Posterior vena cava (tissue), 2 donors: ENCODE measurements around the gene PHF2. TPM values are rescaled to one million over a fixed set of nuclear protein-coding genes. Genes with fewer than 3 reads are reported as not detected.

Experiments
- DNase-seq: peaks from one replicate; pipeline ENCODE4 v3.0.0-alpha.2; 2020; ENCODE audit warnings: low spot score
- intact Hi-C, 2 donors: fragments of 100-400 bp; cut with DNase I; formaldehyde crosslinking; loops; one replicate each; pipeline versions ENCODE4 v1.14.1 to v1.14.2; 2022 to 2023
- total RNA-seq, 2 donors: library from RNA; stranded (reverse); fragmentation: NEBNext Ultra II Directional; extraction: Animal tissue kit (Norgen Biotek cat#: 25700); gene quantifications; one replicate each; pipeline ENCODE4 v1.2.1, GENCODE V29; 2021
- donor health status: DM: yes; HTN: yes; CAD: no.
- donor health status: DM: yes; HTN: yes; CAD: no.

Gene PHF2
- total RNA-seq, 2 donors from 2014 or later = 26.1 to 27.9 TPM

GRCh38 chr9:93680443-93681268 lies 104.3 kb downstream of the PHF2 start:
- no peak for DNase-seq
- intact Hi-C loops = loop anchor here (5.0 to 10.0 kb wide), 3 partner anchors 524 to 1242 kb away; no protein-coding TSS in a partner anchor

- intact Hi-C loops = loop anchor here (2.0 to 10.0 kb wide), 4 partner anchors 281 to 1241 kb away; no protein-coding TSS in a partner anchor
- DNase-seq = peak; percentile 75
Observed at GRCh38 chr9:93681269-93682154, 105.1 kb downstream of the PHF2 start.

GRCh38 chr9:93682155-93682968 lies 106.0 kb downstream of the PHF2 start:
- DNase-seq = peak; percentile 88

GRCh38 chr9:93683331-93684134 lies 107.1 kb downstream of the PHF2 start:
- DNase-seq = peak; percentile 68
- intact Hi-C loops = loop anchor here (2.0 to 10.0 kb wide), 4 partner anchors 279 to 1239 kb away; no protein-coding TSS in a partner anchor

More at GRCh38 chr9:93682155-93682968, 106.0 kb downstream of the PHF2 start:
- intact Hi-C loops = loop anchor here (2.0 to 10.0 kb wide), 4 partner anchors 280 to 1240 kb away; no protein-coding TSS in a partner anchor

GRCh38 chr9:93684161-93684765 lies 107.9 kb downstream of the PHF2 start:
- peak; percentile 77 for DNase-seq

DNA sequence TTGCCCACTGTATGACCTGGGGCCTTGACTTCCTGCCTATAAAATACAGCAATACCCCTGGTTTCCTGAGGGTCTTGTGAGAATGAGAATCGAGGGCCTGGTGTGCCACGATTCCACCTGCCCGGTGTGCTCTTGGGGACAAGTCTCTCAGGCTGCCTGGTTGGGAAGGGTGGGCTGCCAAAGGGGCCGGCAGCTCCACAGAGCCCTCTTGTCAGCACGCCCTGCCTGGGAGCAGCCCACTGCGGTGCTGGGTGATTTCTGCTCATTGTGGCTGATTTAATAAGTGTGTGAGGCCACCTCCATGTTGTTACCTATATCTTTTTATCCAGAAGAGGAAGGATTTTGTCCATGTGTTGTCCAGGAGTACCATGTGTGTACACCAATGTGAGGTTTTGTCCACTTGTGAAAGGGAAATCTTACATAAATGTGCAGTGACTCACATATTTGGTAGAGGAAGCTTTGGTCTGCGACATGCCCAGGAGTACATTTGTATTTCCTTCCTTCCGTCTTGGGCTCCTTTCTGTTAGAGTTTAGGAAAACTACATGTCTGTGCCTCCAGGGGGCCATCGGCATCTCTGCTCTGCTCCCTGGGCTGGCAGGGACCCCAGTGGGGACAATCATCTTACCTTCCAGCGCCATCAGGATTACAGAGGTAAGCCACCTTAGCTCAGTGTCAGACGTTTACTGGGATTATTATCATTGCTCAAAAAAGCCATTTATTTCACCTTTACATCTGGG lies 108.6 kb downstream of the PHF2 start:
- DNase-seq = no peak
- intact Hi-C loops = loop anchor here (5.0 to 10.0 kb wide), 3 partner anchors 520 to 1237 kb away; no protein-coding TSS in a partner anchor

More at GRCh38 chr9:93684161-93684765, 107.9 kb downstream of the PHF2 start:
- intact Hi-C loops = loop anchor here (5.0 to 10.0 kb wide), 3 partner anchors 521 to 1238 kb away; no protein-coding TSS in a partner anchor

DNA sequence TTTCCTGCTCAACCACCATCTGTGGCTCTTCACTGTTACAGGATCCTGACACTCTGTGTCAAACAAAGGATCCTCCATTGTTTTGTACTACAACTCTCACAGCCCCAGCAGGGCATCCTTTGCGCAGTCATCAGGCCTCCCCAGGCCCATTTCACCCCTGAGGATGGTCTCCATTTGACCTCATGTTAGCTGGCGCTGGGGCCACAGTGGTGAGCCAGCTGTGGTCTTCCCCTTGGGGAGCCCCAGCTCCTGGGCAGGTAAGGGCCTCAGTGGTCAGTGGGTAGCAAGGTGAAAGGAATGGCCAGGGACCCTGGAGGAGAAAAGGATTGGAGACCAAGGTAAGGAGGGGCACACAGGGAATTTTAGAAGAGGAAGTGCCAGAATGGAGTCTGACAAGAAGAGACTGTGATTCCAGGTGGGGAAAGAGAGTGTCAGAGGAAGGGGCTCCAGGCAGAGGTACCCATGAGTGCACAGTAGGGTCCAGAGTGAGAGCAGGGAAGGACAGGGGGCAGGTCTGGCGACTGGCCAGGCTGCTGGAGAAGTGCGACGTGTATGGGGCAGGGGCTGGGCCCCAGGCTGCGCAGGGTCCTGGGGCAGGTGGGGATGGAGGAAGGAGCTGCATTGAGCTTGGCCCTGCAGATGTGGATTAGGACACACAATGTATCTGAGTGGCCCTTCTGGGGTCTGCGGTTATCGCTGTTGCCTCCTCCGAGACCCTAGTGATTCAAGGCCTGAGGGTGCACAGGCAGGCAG lies 109.9 kb downstream of the PHF2 start:
- intact Hi-C loops = loop anchor here (10.0 kb wide), 2 partner anchors 518 to 528 kb away; no protein-coding TSS in a partner anchor
- peak; percentile 57 for DNase-seq

DNA sequence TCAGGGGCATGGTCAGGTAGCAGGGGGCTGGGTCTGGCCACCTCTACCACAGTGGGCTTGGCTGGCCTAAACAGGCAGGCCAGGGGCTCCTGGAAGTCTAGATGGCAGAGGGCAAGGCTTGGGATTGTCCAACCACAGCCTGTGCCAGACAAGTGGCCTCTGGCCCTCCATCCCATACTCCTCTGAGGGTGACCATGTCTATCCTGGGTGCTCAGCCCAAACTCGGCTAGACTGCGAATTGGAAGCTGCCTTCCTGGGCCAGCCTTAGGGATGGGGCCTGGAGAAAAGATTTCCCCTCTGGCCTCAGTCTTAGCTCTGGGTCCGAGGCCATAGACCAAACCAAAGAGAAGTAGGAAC lies 110.5 kb downstream of the PHF2 start:
- DNase-seq = no peak
- intact Hi-C loops = loop anchor here (10.0 kb wide), 2 partner anchors 518 to 528 kb away; no protein-coding TSS in a partner anchor

- intact Hi-C loops = no loop called here
- no peak for DNase-seq
Observed at GRCh38 chr9:93690618-93691017, 114.2 kb downstream of the PHF2 start.

GRCh38 chr9:93693129-93693528 lies 116.7 kb downstream of the PHF2 start:
- no peak for DNase-seq
- intact Hi-C loops = no loop called here

DNA sequence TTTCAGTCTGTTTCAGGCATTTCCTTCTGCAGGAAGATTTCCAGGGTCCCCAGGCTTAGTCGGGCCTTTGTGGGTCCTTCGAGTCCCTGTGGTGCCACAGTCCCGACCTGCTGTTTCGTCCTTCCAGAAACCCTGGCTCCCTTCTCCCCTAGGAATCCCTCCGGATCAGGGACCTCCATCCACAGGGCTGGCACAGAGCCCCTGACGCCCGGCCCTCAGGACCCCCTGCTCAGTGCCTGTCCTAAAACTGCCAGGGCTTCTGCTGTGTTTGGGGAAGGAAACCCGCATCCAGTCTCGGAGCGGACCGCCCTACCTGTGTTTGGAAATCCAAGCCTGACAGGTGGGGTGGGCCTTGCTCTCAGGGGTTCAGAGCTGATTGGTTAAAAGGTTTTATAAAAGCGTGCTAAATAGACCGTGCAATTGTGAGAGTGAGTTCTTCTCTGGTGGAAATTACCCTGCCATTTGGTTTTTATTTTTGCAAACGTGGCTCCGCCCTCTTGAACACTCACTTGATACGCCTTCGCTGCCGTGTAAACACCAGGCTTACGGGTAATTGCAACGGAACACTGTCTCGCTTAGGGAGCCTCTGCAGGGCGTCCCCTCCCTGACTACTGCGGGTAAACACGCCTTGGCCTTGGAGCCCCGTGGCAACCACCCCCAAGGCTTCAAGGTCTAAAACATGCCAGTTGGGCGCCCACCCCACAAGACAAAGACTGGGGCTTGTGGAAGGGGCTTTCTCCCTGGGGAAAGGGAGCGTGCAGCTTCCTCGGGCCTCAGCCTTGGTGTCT lies 121.2 kb downstream of the PHF2 start:
- DNase-seq = peak; percentile 69
- intact Hi-C loops = no loop called here

- DNase-seq = peak; percentile 66
- intact Hi-C loops = no loop called here
Observed at GRCh38 chr9:93698140-93698908, 121.9 kb downstream of the PHF2 start.

DNA sequence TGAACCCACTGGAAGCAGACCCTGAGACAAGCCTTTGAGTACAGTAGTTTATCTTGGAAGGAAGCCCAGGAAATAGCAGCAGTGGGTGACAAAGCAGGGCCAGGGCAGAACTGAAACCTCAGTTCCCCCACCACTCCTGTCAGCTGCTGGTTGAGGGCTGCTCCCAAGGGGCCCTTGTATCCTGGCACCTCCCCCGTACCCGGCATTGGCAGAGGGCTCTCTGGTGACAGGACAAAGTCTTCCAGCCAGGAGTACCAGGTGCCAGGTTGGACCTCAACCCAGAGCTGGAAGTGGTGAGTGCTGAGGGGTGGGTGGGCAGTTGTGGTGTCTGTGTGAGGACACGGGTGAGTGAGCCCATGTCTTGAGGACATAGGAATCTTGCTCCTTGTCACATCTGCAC lies 123.3 kb downstream of the PHF2 start:
- intact Hi-C loops = no loop called here

GRCh38 chr9:93701494-93702218 lies 125.3 kb downstream of the PHF2 start:
- intact Hi-C loops = no loop called here
- peak; percentile 68 for DNase-seq

More for the DNA sequence above, 123.3 kb downstream of the PHF2 start:
- peak; percentile 66 for DNase-seq
